Left ventricle myocardium inferior (tissue), 1 donor: ENCODE data around the gene TTC21B. TPM values are rescaled to one million over a fixed set of nuclear protein-coding genes. Genes with fewer than 3 reads are reported as not detected.
"Not testable (repeated sequence)": the region's sequence is repeated elsewhere in the genome, so short reads cannot be mapped to it uniquely, and the experiment has no call there.

ENCODE experiments used
- DNase-seq: peaks from one replicate; pipeline ENCODE4 v3.0.0-alpha.2; 2020
- H3K27ac ChIP-seq: fragments of 200-600 bp; replicated peaks from 2 replicates; pipeline ENCODE4 v1.8.0; 2021
- H3K27me3 ChIP-seq: fragments of 200-600 bp; 2 replicates; pipeline ENCODE4 v1.8.0; 2021; ENCODE audit warnings: low read depth
- H3K36me3 ChIP-seq: fragments of 200-600 bp; 2 replicates; pipeline ENCODE4 v1.8.0; 2021
- H3K4me1 ChIP-seq: fragments of 200-600 bp; 2 replicates; pipeline ENCODE4 v1.8.0; 2021
- H3K4me3 ChIP-seq: fragments of 200-600 bp; 2 replicates; pipeline ENCODE4 v1.8.0; 2021; ENCODE audit warnings: mild to moderate bottlenecking, moderate library complexity
- H3K9me3 ChIP-seq: fragments of 200-600 bp; replicated peaks from 2 replicates; pipeline ENCODE4 v1.8.0; 2021
- intact Hi-C: fragments of 100-400 bp; cut with micrococcal nuclease; formaldehyde crosslinking; loops from one replicate; pipeline ENCODE4 v1.11.0; 2022
- long read RNA-seq: library from polyadenylated mRNA; unstranded; transcript quantifications from one replicate; pipeline ENCODE4 v2.0.0, GENCODE V29; 2021
- total RNA-seq: library from RNA; stranded (reverse); fragmentation: NEBNext Ultra II Directional; extraction: Animal tissue kit (Norgen Biotek cat#: 25700); gene quantifications from one replicate; pipeline ENCODE4 v1.2.1, GENCODE V29; 2021
- TF ChIP-seq, protein P1 (sequence below): fragments of 200-600 bp; IDR thresholded peaks from 2 replicates; pipeline ENCODE4 v1.8.0; 2021; ENCODE audit warnings: antibody characterized with exemption, mild to moderate bottlenecking, borderline replicate concordance
- donor health status: DM: no; HTN: yes; CAD: no; lungs with severe emphysema.

TTC21B gene
- total RNA-seq, result 15.5 TPM
- long read RNA-seq, full-length matches to known transcripts, result 19 of 30 reads
- long read RNA-seq, partial matches to known transcripts, result 4 of 30 reads
- long read RNA-seq, other reads (novel, unspliced or antisense), result 7 of 30 reads

DNA sequence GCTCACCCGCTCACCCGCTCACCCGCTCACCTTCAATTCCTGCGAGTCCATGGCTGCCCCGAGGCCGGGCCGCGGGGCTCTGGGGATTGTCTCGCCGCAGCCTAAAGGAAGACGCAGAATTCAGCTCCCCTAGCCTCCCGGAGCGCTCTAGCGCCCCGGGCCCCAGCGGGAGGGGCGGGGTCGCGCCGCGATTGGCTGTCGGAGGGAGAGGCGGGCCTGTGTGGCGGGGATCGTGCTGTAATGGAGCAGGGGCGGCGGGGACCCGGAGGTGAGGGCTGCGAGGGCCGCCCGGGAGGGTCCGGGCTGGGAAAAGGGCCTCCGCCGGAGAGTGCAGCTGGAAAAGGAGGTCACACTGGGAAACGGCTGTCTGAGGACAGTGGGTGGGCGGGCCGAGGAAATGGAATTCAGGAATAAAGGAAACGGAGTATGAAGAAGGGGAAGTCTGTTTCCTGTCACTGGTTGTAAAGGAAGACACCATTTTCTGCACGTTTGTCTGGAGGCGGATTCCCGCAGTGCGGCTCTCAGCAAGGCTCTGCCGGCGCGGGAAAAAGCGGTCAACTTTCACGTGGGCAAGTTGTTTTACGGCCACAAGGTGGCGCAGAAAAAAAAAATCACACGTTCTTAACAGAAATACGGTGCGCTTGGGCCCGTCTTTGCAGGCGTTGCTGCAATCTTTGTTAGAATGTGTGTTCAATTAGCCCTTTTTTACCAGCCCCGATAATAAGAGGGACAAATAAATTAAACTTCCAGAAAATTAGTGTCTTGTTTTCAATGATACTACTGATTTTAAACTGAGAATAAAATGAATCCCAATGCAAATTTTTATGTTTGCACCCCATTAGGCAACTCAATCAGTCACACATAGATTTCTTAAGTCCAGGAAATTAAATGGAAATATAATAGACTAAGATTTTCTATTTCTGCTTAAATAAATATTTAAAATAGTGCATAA is at the start of gene TTC21B:
TSS of gene TTC21B (minus strand) at position 122 of the 952 bp plus-strand sequence. CDS start at position 51, 71 bp downstream.
- Histone ChIP-seq H3K9me3 (no peaks in the 10 kb centered on the region), H3K4me1 (peaks cover 38% of the 10 kb centered on the region), H3K27ac (peak within 1 kb of the TSS; percentile 87), H3K36me3 (peaks cover 7% of the 10 kb centered on the region), H3K4me3 (peak within 1 kb of the TSS; percentile 76), H3K27me3 (no peaks in the 10 kb centered on the region)
- TF ChIP-seq, protein P1, sequence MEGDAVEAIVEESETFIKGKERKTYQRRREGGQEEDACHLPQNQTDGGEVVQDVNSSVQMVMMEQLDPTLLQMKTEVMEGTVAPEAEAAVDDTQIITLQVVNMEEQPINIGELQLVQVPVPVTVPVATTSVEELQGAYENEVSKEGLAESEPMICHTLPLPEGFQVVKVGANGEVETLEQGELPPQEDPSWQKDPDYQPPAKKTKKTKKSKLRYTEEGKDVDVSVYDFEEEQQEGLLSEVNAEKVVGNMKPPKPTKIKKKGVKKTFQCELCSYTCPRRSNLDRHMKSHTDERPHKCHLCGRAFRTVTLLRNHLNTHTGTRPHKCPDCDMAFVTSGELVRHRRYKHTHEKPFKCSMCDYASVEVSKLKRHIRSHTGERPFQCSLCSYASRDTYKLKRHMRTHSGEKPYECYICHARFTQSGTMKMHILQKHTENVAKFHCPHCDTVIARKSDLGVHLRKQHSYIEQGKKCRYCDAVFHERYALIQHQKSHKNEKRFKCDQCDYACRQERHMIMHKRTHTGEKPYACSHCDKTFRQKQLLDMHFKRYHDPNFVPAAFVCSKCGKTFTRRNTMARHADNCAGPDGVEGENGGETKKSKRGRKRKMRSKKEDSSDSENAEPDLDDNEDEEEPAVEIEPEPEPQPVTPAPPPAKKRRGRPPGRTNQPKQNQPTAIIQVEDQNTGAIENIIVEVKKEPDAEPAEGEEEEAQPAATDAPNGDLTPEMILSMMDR, result peak; percentile 87
- intact Hi-C loops, result no loop called here
- DNase-seq, result peak; percentile 96

DNA sequence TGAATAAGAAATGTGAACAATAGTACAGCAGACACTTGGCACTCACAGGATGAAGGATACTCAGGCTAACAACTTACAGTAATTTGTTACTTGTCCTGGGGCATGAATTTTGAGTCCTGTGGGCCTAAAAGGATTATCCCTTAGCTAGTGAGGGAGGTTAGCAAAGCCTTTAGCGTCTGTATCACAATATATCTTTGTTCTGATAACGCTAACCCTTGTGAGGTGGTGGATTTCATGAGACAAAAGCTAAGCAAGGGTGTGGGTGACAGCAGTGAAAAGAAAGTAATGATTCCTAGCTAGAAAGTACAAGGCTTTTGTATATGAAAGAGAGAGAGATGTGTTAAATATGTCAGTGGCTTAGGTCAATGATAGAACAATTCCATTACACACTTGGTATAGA is 46.8 kb upstream of the TTC21B start:
- H3K9me3 ChIP-seq, result no peaks in the 10 kb centered on the region
- no peak overlapping the region for H3K4me3 ChIP-seq
- no peak for DNase-seq
- H3K36me3 ChIP-seq, result no peaks in the 10 kb centered on the region
- no peak overlapping the region for H3K27ac ChIP-seq
- intact Hi-C loops, result no loop called here
- TF ChIP-seq, protein P1, result no peak
- no peaks in the 10 kb centered on the region for H3K4me1 ChIP-seq
- H3K27me3 ChIP-seq, result no peaks in the 10 kb centered on the region

DNA sequence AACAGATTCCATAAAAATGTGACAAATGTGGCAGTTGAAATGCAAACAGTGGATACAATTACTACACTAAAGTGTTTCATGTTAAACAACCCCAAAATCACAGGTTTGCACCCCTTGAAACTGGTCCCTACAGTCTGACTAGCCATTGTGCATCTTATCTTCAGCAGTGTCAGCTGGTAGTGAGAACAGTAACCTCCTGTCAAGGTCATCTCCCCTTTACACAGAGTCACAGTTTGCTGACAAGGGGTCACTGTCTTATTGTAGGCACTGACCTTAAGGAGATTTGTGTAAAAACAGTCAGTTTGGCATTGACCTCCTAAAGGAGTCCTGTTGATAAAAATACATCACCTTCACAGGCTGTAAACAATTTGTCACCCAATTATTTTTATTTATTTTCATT is 37.3 kb upstream of the TTC21B start:
- Histone ChIP-seq H3K27ac (no peak overlapping the region), H3K36me3 (no peaks in the 10 kb centered on the region), H3K9me3 (no peaks in the 10 kb centered on the region), H3K27me3 (no peaks in the 10 kb centered on the region), H3K4me3 (no peak overlapping the region), H3K4me1 (no peaks in the 10 kb centered on the region)
- intact Hi-C loops, result no loop called here
- no peak for DNase-seq
- TF ChIP-seq, protein P1, result no peak

DNA sequence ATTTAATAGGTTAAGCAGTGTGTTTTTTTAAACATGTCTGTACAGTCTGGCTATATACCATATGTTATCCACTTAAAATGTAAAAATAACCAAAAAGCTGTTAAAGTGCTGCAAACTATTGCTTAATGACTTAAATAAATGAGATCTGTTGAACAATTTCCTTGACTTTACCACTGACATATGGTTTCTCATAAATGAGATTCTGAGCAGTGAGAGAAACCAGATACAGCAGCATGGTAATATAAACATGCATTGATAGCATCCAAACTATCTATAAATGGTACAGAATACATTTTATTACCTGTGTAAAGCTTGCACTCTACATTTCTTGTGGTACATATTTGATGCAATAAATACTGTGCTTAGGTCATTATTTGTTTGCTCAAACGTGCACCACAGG is 36.3 kb upstream of the TTC21B start:
- TF ChIP-seq, protein P1, result no peak
- intact Hi-C loops, result no loop called here

DNA sequence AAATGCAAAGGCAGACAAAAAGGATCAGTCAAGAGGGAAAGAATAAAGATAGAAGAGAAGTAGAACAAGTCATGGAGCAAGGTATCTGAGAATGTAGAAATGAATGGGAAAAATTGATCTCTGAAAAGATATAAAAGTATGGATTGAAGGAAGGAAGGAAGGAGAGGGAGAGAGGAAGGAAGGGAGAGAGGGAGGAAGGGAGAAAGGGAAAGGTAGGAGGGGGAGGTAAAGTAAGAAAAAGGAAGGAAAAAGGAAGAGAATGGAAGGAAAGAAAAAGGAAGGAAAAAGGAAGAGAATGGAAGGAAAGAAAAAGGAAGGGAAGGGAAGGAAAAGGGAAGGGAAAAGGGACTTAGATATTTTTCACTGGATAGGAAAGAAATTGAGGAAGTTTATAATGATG is 31.5 kb upstream of the TTC21B start:
- intact Hi-C loops, result no loop called here

More for the DNA sequence above, 36.3 kb upstream of the TTC21B start:
- Histone ChIP-seq H3K36me3 (no peaks in the 10 kb centered on the region), H3K4me3 (no peak overlapping the region), H3K27ac (no peak overlapping the region), H3K4me1 (no peaks in the 10 kb centered on the region), H3K27me3 (no peaks in the 10 kb centered on the region), H3K9me3 (no peaks in the 10 kb centered on the region)
- no peak for DNase-seq

DNA sequence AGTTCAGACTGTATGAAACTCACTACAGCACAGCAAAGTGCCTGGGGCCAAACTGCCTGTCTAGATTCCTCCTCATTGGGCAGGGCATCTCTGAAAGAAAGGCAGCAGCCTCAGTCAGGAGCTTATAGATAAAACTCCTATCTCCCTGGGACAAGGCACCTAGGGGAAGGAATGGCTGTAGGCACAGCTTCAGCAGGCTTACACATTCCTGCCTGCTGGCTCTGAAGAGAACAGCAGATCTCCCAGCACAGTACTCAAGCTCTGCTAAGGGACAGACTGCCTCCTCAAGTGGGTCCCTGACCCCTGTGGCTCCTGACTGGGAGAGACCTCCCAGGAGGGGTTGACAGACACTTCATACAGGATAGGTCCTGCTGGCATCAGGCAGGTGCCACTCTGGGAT is 18.6 kb upstream of the TTC21B start:
- DNase-seq, intact Hi-C loops, H3K36me3 ChIP-seq, H3K9me3 ChIP-seq, H3K4me1 ChIP-seq, H3K27ac ChIP-seq, H3K4me3 ChIP-seq, H3K27me3 ChIP-seq: not testable (repeated sequence)

More for the DNA sequence above, 31.5 kb upstream of the TTC21B start:
- DNase-seq, result no peak
- no peaks in the 10 kb centered on the region for H3K27me3 ChIP-seq
- no peak overlapping the region for H3K4me3 ChIP-seq
- no peaks in the 10 kb centered on the region for H3K9me3 ChIP-seq
- H3K27ac ChIP-seq, result no peak overlapping the region
- no peaks in the 10 kb centered on the region for H3K36me3 ChIP-seq
- no peaks in the 10 kb centered on the region for H3K4me1 ChIP-seq
- TF ChIP-seq, protein P1, result no peak
